Psoas muscle (tissue), 8 donors: ENCODE results near the gene PHKA2. TPM values are rescaled to one million over a fixed set of nuclear protein-coding genes. Genes with fewer than 3 reads are reported as not detected.

ENCODE experiments used
- ATAC-seq, 4 donors: fragments of 200-7000 bp; cut with Tn5 transposase; one replicate each; pipeline ENCODE4 v1.9.1; 2020; ENCODE audit warnings: moderate library complexity in 3 of 4, mild to moderate bottlenecking in 2 of 4
- DNase-seq, 2 donors: peaks; one replicate each; pipeline ENCODE4 v3.0.0-alpha.2; 2020
- H3K27ac ChIP-seq: fragments of 200-600 bp; one replicate; pipeline ENCODE4 v1.8.0; 2022
- H3K27me3 ChIP-seq, 3 donors: fragments of 200-600 bp in 1 of 3; one replicate each; pipeline versions ENCODE4 v1.6.1 to v1.8.0; 2013 to 2022; ENCODE audit warnings: low read length in 2 of 3, mild to moderate bottlenecking in 2 of 3, moderate library complexity in 1 of 3; ENCODE audit not compliant: insufficient read depth in 3 of 3
- H3K36me3 ChIP-seq, 2 donors: fragments of 200-600 bp in 1 of 2; one replicate each; pipeline versions ENCODE4 v1.6.1 to v1.8.0; 2013 to 2022; ENCODE audit warnings: low read depth in 1 of 2, mild to moderate bottlenecking in 1 of 2, moderate library complexity in 1 of 2; ENCODE audit not compliant: insufficient read depth in 1 of 2
- H3K4me1 ChIP-seq: fragments of 200-600 bp; one replicate; pipeline ENCODE4 v1.8.0; 2022
- H3K4me3 ChIP-seq: fragments of 200-600 bp; one replicate; pipeline ENCODE4 v1.8.0; 2022; ENCODE audit warnings: mild to moderate bottlenecking
- H3K9me3 ChIP-seq: fragments of 200-600 bp; one replicate; pipeline ENCODE4 v1.8.0; 2022
- CTCF ChIP-seq: fragments of 200-600 bp; IDR thresholded peaks from one replicate; pipeline ENCODE4 v1.8.0; 2022; ENCODE audit warnings: antibody characterized with exemption
- WGBS, 3 donors: extraction: QIAGEN DNeasy Blood & Tissue Kit; methylation state at CpG; one replicate each; pipeline versions ENCODE4 v1.1.6 to v1.1.7; 2013; 5-methylcytosine and 5-hydroxymethylcytosine counted together
- intact Hi-C, 2 donors: fragments of 100-400 bp; cut with DNase I; formaldehyde crosslinking; loops; one replicate each; pipeline versions ENCODE4 v1.11.0 to v1.14.2; 2022
- polyA plus RNA-seq, 3 donors: library from polyadenylated mRNA; stranded (reverse); fragments of 200-250 nt; gene quantifications; one replicate each; pipeline ENCODE4 v1.2.3, GENCODE V29; 2013
- total RNA-seq, 4 donors: library from RNA; stranded (reverse); fragmentation: NEBNext Ultra II Directional in 2 of 4; extraction: Animal tissue kit (Norgen Biotek cat#: 25700) in 2 of 4; gene quantifications; one replicate each; pipeline versions ENCODE4 v1.2.1 to v1.2.4, GENCODE V29; 2021 to 2023
- donor health status: healthy with polysubstance abuse.
- donor health status: DM: no; HTN: no; CAD: no; lungs with moderate emphysema.
- donor health status: Bipolar disorder and iron deficiency.
- donor health status: healthy.
- donor health status: DM: yes; HTN: yes; CAD: no.
- donor health status: DM: no; HTN: no; CAD: no.
- donor health status: DM: no; HTN: no; CAD: no.
- donor health status: DM: yes; HTN: yes; CAD: no.

The PHKA2 gene
- total and polyA plus RNA-seq, 7 donors: 3.7 to 24.8 (median 8.9) TPM

GRCh38 chrX:18895189-18895951 is 88.5 kb downstream of the PHKA2 start:
- H3K4me1 ChIP-seq: no peaks in the 10 kb centered on the region
- peak overlapping the region; percentile 83 for H3K27ac ChIP-seq
- no peaks in the 10 kb centered on the region for H3K36me3 ChIP-seq
- H3K9me3 ChIP-seq: no peaks in the 10 kb centered on the region
- peak overlapping the region; percentile 18 for H3K4me3 ChIP-seq
- intact Hi-C loops: loop anchor here in 1 of 2 donors (5.0 kb wide), 1 partner anchor 503 kb away; no protein-coding TSS in a partner anchor
- no peaks in the 10 kb centered on the region for H3K27me3 ChIP-seq
- DNase-seq: peak; percentile 54 to 87
- WGBS, 3 donors: 29 to 54% (median 45%) methylated on average over 17 to 18 of the region's 18 CpGs
- ATAC-seq: peak; percentile 81 to 91 (median 86)
- TF ChIP-seq CTCF: peak; percentile 44

- DNase-seq (peak in 1 of 2 donors; percentile 34), ATAC-seq (peak; percentile 37 to 56 (median 50))
- Histone ChIP-seq H3K9me3 (no peaks in the 10 kb centered on the region), H3K27me3 (no peaks in the 10 kb centered on the region), H3K27ac (peak overlapping the region; percentile 83), H3K4me3 (no peak overlapping the region), H3K4me1 (no peaks in the 10 kb centered on the region), H3K36me3 (no peaks in the 10 kb centered on the region)
- no peak for TF ChIP-seq CTCF
- intact Hi-C loops: no loop called here
- WGBS, 3 donors: 27 to 57% (median 49%) methylated on average over 13 to 18 of the region's 18 CpGs
These were observed 89.8 kb downstream of the PHKA2 start for GRCh38 chrX:18894156-18894555.

- 89 to 98% (median 94%) methylated on average over 11 of the region's 11 CpGs for WGBS, 3 donors
- no peak for TF ChIP-seq CTCF
- no peaks in the 10 kb centered on the region for H3K36me3 ChIP-seq
- no peak overlapping the region for H3K27ac ChIP-seq
- ATAC-seq: no peak
- H3K9me3 ChIP-seq: no peaks in the 10 kb centered on the region
- no peak for DNase-seq
- H3K27me3 ChIP-seq: no peaks in the 10 kb centered on the region
- H3K4me1 ChIP-seq: no peaks in the 10 kb centered on the region
- intact Hi-C loops: no loop called here
- H3K4me3 ChIP-seq: no peak overlapping the region
These were observed 90.4 kb downstream of the PHKA2 start for GRCh38 chrX:18893536-18893935.

GRCh38 chrX:18892899-18893298 is 91.0 kb downstream of the PHKA2 start:
- Histone ChIP-seq H3K9me3 (no peaks in the 10 kb centered on the region), H3K27me3 (no peaks in the 10 kb centered on the region), H3K36me3 (no peaks in the 10 kb centered on the region), H3K4me1 (no peaks in the 10 kb centered on the region), H3K4me3 (no peak overlapping the region), H3K27ac (no peak overlapping the region)
- ATAC-seq (no peak), DNase-seq (no peak)
- 70 to 84% (median 79%) methylated on average over 6 of the region's 6 CpGs for WGBS, 3 donors
- intact Hi-C loops: no loop called here
- TF ChIP-seq CTCF: no peak

GRCh38 chrX:18891548-18891945 is 92.4 kb downstream of the PHKA2 start:
- no peak for TF ChIP-seq CTCF
- Histone ChIP-seq H3K27me3 (no peaks in the 10 kb centered on the region), H3K36me3 (no peaks in the 10 kb centered on the region), H3K4me3 (no peak overlapping the region), H3K9me3 (no peaks in the 10 kb centered on the region), H3K27ac (no peak overlapping the region), H3K4me1 (no peaks in the 10 kb centered on the region)
- no peak for DNase-seq
- 76 to 86% (median 82%) methylated on average over 9 of the region's 9 CpGs for WGBS, 3 donors
- intact Hi-C loops: no loop called here
- ATAC-seq: no peak
